Measurements from ENCODE around the gene RAB13.

Gene RAB13

GRCh38 chr1:153968000-153968363, 18.2 kb downstream of the RAB13 start:
- Histone ChIP-seq H3K9ac (ENCODE audit: low read length in 5 of 5) (peak overlapping the region; percentile 63 to 77 (median 76)), H3K9me3 (ENCODE audit: control insufficient read depth in 5 of 5, low read length in 5 of 5) (no peaks in the 10 kb centered on the region), H3K4me1 (ENCODE audit: control insufficient read depth in 5 of 5, insufficient read depth in 5 of 5, low read length in 5 of 5) (peaks cover 0 to 43% (median 32%) of the 10 kb centered on the region in 5 donors), H3K4me3 (ENCODE audit: low read depth in 1 of 5, low read length in 5 of 5) (peak overlapping the region; percentile 64 to 81 (median 78)), H3K36me3 (ENCODE audit: control insufficient read depth in 5 of 5, insufficient read depth in 5 of 5, low read length in 5 of 5) (peaks cover 0 to 3% (median under 1%) of the 10 kb centered on the region in 5 donors), H3K27ac (ENCODE audit: low read depth, low read length) (peak overlapping the region; percentile 92), H3K27me3 (ENCODE audit: control insufficient read depth in 5 of 5, insufficient read depth in 4 of 5, low read length in 5 of 5) (no peaks in the 10 kb centered on the region)

GRCh38 chr1:153967107-153967999, 18.8 kb downstream of the RAB13 start, which contains the start of gene CREB3L4:
Gene CREB3L4 (plus strand): TSS chr1:153967902. CDS start chr1:153968526, 624 bp downstream.
- Histone ChIP-seq H3K36me3 (ENCODE audit: control insufficient read depth in 5 of 5, insufficient read depth in 5 of 5, low read length in 5 of 5) (no peaks in the 10 kb centered on the region), H3K4me1 (ENCODE audit: control insufficient read depth in 5 of 5, insufficient read depth in 5 of 5, low read length in 5 of 5) (peaks cover 4 to 49% (median 38%) of the 10 kb centered on the region in 5 donors), H3K9me3 (ENCODE audit: control insufficient read depth in 5 of 5, low read length in 5 of 5) (no peaks in the 10 kb centered on the region), H3K9ac (ENCODE audit: low read length in 5 of 5) (peak within 1 kb of the TSS; percentile 65 to 77 (median 76)), H3K4me3 (ENCODE audit: low read depth in 1 of 5, low read length in 5 of 5) (peak within 1 kb of the TSS; percentile 64 to 81 (median 78)), H3K27ac (ENCODE audit: low read depth, low read length) (peak within 1 kb of the TSS; percentile 92), H3K27me3 (ENCODE audit: control insufficient read depth in 5 of 5, insufficient read depth in 4 of 5, low read length in 5 of 5) (no peaks in the 10 kb centered on the region)

GRCh38 chr1:153963850-153964331, 22.2 kb downstream of the RAB13 start:
- H3K9ac ChIP-seq (ENCODE audit: low read length in 5 of 5): peak overlapping the region; percentile 44 to 99 (median 92)
- peak overlapping the region; percentile 60 to 86 (median 86) for H3K4me3 ChIP-seq (ENCODE audit: low read depth in 1 of 5, low read length in 5 of 5)
- no peaks in the 10 kb centered on the region for H3K27me3 ChIP-seq (ENCODE audit: control insufficient read depth in 5 of 5, insufficient read depth in 4 of 5, low read length in 5 of 5)
- H3K36me3 ChIP-seq (ENCODE audit: control insufficient read depth in 5 of 5, insufficient read depth in 5 of 5, low read length in 5 of 5): peaks cover 0 to 20% (median 12%) of the 10 kb centered on the region in 5 donors
- H3K4me1 ChIP-seq (ENCODE audit: control insufficient read depth in 5 of 5, insufficient read depth in 5 of 5, low read length in 5 of 5): peaks cover 9 to 77% (median 62%) of the 10 kb centered on the region in 5 donors
- peak overlapping the region; percentile 96 for H3K27ac ChIP-seq (ENCODE audit: low read depth, low read length)
- no peaks in the 10 kb centered on the region for H3K9me3 ChIP-seq (ENCODE audit: control insufficient read depth in 5 of 5, low read length in 5 of 5)

GRCh38 chr1:153963030-153963849, 22.9 kb downstream of the RAB13 start, which contains the start of gene SLC39A1:
Gene SLC39A1 (minus strand): TSS chr1:153963537. CDS start chr1:153962715, 822 bp downstream.
- H3K27ac ChIP-seq (ENCODE audit: low read depth, low read length): peak within 1 kb of the TSS; percentile 96
- no peaks in the 10 kb centered on the region for H3K27me3 ChIP-seq (ENCODE audit: control insufficient read depth in 5 of 5, insufficient read depth in 4 of 5, low read length in 5 of 5)
- H3K9me3 ChIP-seq (ENCODE audit: control insufficient read depth in 5 of 5, low read length in 5 of 5): no peaks in the 10 kb centered on the region
- peaks cover 0 to 20% (median 12%) of the 10 kb centered on the region in 5 donors for H3K36me3 ChIP-seq (ENCODE audit: control insufficient read depth in 5 of 5, insufficient read depth in 5 of 5, low read length in 5 of 5)
- H3K4me3 ChIP-seq (ENCODE audit: low read depth in 1 of 5, low read length in 5 of 5): peak within 1 kb of the TSS; percentile 83 to 93 (median 86)
- peaks cover 9 to 73% (median 60%) of the 10 kb centered on the region in 5 donors for H3K4me1 ChIP-seq (ENCODE audit: control insufficient read depth in 5 of 5, insufficient read depth in 5 of 5, low read length in 5 of 5)
- peak within 1 kb of the TSS; percentile 87 to 99 (median 93) for H3K9ac ChIP-seq (ENCODE audit: low read length in 5 of 5)

- H3K36me3 ChIP-seq (ENCODE audit: control insufficient read depth in 5 of 5, insufficient read depth in 5 of 5, low read length in 5 of 5): peaks cover 0 to 20% (median 12%) of the 10 kb centered on the region in 5 donors
- H3K27ac ChIP-seq (ENCODE audit: low read depth, low read length): peak overlapping the region; percentile 96
- peaks cover 9 to 74% (median 60%) of the 10 kb centered on the region in 5 donors for H3K4me1 ChIP-seq (ENCODE audit: control insufficient read depth in 5 of 5, insufficient read depth in 5 of 5, low read length in 5 of 5)
- H3K9me3 ChIP-seq (ENCODE audit: control insufficient read depth in 5 of 5, low read length in 5 of 5): no peaks in the 10 kb centered on the region
- H3K4me3 ChIP-seq (ENCODE audit: low read depth in 1 of 5, low read length in 5 of 5): peak overlapping the region; percentile 83 to 93 (median 86)
- peak overlapping the region; percentile 82 to 99 (median 93) for H3K9ac ChIP-seq (ENCODE audit: low read length in 5 of 5)
- H3K27me3 ChIP-seq (ENCODE audit: control insufficient read depth in 5 of 5, insufficient read depth in 4 of 5, low read length in 5 of 5): no peaks in the 10 kb centered on the region
Measured at GRCh38 chr1:153962088-153963029, 23.8 kb downstream of the RAB13 start.

- Histone ChIP-seq H3K4me1 (ENCODE audit: control insufficient read depth in 5 of 5, insufficient read depth in 5 of 5, low read length in 5 of 5) (peaks cover 9 to 76% (median 63%) of the 10 kb centered on the region in 5 donors), H3K27me3 (ENCODE audit: control insufficient read depth in 5 of 5, insufficient read depth in 4 of 5, low read length in 5 of 5) (no peaks in the 10 kb centered on the region), H3K36me3 (ENCODE audit: control insufficient read depth in 5 of 5, insufficient read depth in 5 of 5, low read length in 5 of 5) (peaks cover 0 to 20% (median 12%) of the 10 kb centered on the region in 5 donors), H3K27ac (ENCODE audit: low read depth, low read length) (peak overlapping the region; percentile 96), H3K9me3 (ENCODE audit: control insufficient read depth in 5 of 5, low read length in 5 of 5) (no peaks in the 10 kb centered on the region), H3K4me3 (ENCODE audit: low read depth in 1 of 5, low read length in 5 of 5) (no peak overlapping the region), H3K9ac (ENCODE audit: low read length in 5 of 5) (peak overlapping the region in 3 of 5 donors; percentile 9 to 42 (median 14))
Measured at GRCh38 chr1:153961421-153961820, 24.7 kb downstream of the RAB13 start.

GRCh38 chr1:153960206-153960605, 25.9 kb downstream of the RAB13 start:
- Histone ChIP-seq H3K4me1 (ENCODE audit: control insufficient read depth in 5 of 5, insufficient read depth in 5 of 5, low read length in 5 of 5) (peaks cover 11 to 77% (median 70%) of the 10 kb centered on the region in 5 donors), H3K4me3 (ENCODE audit: low read depth in 1 of 5, low read length in 5 of 5) (no peak overlapping the region)

GRCh38 chr1:153959454-153959853, 26.7 kb downstream of the RAB13 start:
- no peaks in the 10 kb centered on the region for H3K9me3 ChIP-seq (ENCODE audit: control insufficient read depth in 5 of 5, low read length in 5 of 5)
- peaks cover 11 to 77% (median 70%) of the 10 kb centered on the region in 5 donors for H3K4me1 ChIP-seq (ENCODE audit: control insufficient read depth in 5 of 5, insufficient read depth in 5 of 5, low read length in 5 of 5)
- H3K27me3 ChIP-seq (ENCODE audit: control insufficient read depth in 5 of 5, insufficient read depth in 4 of 5, low read length in 5 of 5): no peaks in the 10 kb centered on the region
- H3K36me3 ChIP-seq (ENCODE audit: control insufficient read depth in 5 of 5, insufficient read depth in 5 of 5, low read length in 5 of 5): peaks cover 0 to 24% (median 17%) of the 10 kb centered on the region in 5 donors
- H3K9ac ChIP-seq (ENCODE audit: low read length in 5 of 5): peak overlapping the region in 1 of 5 donors; percentile 97
- H3K27ac ChIP-seq (ENCODE audit: low read depth, low read length): peak overlapping the region; percentile 79
- H3K4me3 ChIP-seq (ENCODE audit: low read depth in 1 of 5, low read length in 5 of 5): no peak overlapping the region

More at GRCh38 chr1:153960206-153960605, 25.9 kb downstream of the RAB13 start:
- H3K27ac ChIP-seq (ENCODE audit: low read depth, low read length): no peak overlapping the region
- H3K36me3 ChIP-seq (ENCODE audit: control insufficient read depth in 5 of 5, insufficient read depth in 5 of 5, low read length in 5 of 5): peaks cover 0 to 20% (median 12%) of the 10 kb centered on the region in 5 donors
- H3K9ac ChIP-seq (ENCODE audit: low read length in 5 of 5): no peak overlapping the region
- H3K9me3 ChIP-seq (ENCODE audit: control insufficient read depth in 5 of 5, low read length in 5 of 5): no peaks in the 10 kb centered on the region
- H3K27me3 ChIP-seq (ENCODE audit: control insufficient read depth in 5 of 5, insufficient read depth in 4 of 5, low read length in 5 of 5): no peaks in the 10 kb centered on the region

- Histone ChIP-seq H3K27me3 (ENCODE audit: control insufficient read depth in 5 of 5, insufficient read depth in 4 of 5, low read length in 5 of 5) (no peaks in the 10 kb centered on the region), H3K9ac (ENCODE audit: low read length in 5 of 5) (peak overlapping the region in 3 of 5 donors; percentile 93 to 97 (median 93)), H3K9me3 (ENCODE audit: control insufficient read depth in 5 of 5, low read length in 5 of 5) (no peaks in the 10 kb centered on the region), H3K4me1 (ENCODE audit: control insufficient read depth in 5 of 5, insufficient read depth in 5 of 5, low read length in 5 of 5) (peaks cover 11 to 73% (median 64%) of the 10 kb centered on the region in 5 donors), H3K4me3 (ENCODE audit: low read depth in 1 of 5, low read length in 5 of 5) (peak overlapping the region in 4 of 5 donors; percentile 32 to 95 (median 91)), H3K27ac (ENCODE audit: low read depth, low read length) (peak overlapping the region; percentile 79), H3K36me3 (ENCODE audit: control insufficient read depth in 5 of 5, insufficient read depth in 5 of 5, low read length in 5 of 5) (peaks cover 0 to 29% (median 20%) of the 10 kb centered on the region in 5 donors)
Measured at GRCh38 chr1:153958961-153959260, 27.2 kb downstream of the RAB13 start.

All from subcutaneous abdominal adipose tissue (tissue), 5 donors.